ENCODE data around the gene GALT. TPM values are rescaled to one million over a fixed set of nuclear protein-coding genes. Genes with fewer than 3 reads are reported as not detected.
"Not testable (repeated sequence)": the region's sequence is repeated elsewhere in the genome, so short reads cannot be mapped to it uniquely, and the experiment has no call there.

Gene GALT
- total and polyA plus RNA-seq, 2 experiments from 2014 or later, result 121 to 148 TPM

DNA sequence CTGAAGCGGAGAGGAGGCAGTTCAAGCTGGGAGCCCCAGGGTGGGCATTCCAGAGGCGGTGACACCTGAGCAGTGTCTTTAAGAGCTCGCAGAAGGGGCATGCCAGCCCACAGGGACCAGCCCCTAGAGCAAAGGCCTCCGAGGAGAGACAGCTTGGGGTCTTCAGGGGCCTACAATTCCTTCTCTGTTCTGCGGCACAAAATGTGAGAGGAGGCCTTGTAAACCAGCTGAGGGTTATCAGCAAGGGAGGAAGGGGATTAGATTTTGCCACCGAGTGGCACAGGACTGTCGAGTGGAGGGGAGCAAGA lies 8.4 kb upstream of the GALT start:
- H3K4me3 ChIP-seq, result peak overlapping the region; percentile 43
- TF ChIP-seq, protein P1, sequence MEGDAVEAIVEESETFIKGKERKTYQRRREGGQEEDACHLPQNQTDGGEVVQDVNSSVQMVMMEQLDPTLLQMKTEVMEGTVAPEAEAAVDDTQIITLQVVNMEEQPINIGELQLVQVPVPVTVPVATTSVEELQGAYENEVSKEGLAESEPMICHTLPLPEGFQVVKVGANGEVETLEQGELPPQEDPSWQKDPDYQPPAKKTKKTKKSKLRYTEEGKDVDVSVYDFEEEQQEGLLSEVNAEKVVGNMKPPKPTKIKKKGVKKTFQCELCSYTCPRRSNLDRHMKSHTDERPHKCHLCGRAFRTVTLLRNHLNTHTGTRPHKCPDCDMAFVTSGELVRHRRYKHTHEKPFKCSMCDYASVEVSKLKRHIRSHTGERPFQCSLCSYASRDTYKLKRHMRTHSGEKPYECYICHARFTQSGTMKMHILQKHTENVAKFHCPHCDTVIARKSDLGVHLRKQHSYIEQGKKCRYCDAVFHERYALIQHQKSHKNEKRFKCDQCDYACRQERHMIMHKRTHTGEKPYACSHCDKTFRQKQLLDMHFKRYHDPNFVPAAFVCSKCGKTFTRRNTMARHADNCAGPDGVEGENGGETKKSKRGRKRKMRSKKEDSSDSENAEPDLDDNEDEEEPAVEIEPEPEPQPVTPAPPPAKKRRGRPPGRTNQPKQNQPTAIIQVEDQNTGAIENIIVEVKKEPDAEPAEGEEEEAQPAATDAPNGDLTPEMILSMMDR (IDR thresholded peaks at IDR 0.05; ENCODE audit: low read depth, low read length), result no peak
- peaks cover 3% of the 10 kb centered on the region for H3K36me3 ChIP-seq
- H3K27me3 ChIP-seq, result no peaks in the 10 kb centered on the region
- no peaks in the 10 kb centered on the region for H3K9me3 ChIP-seq (ENCODE audit: low read depth)
- H3K4me1 ChIP-seq (ENCODE audit: low read depth), result peaks cover 5% of the 10 kb centered on the region
- H3K27ac ChIP-seq, result no peak overlapping the region
- no peak for DNase-seq (ENCODE audit: low read depth in 1 of 2, low spot score in 1 of 2)

DNA sequence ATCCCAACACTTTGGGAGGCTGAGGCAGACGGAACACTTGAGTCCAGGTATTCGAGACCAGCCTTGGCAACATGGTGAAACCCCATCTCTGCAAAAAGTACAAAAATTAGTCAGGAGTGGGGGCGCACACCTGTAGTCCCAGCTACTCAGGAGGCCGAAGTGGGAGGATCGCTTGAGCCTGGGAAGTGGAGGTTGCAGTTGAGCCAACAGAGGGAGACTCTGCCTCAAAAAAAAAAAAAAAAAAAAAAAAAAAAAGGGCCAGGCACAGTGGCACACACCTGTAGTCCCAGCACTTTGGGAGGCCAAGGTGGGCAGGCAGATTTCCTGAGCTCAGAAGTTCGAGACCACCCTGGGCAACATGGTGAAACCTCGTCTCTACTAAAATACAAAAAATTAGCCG lies 7.2 kb upstream of the GALT start:
- not testable (repeated sequence) for H3K4me1 ChIP-seq (ENCODE audit: low read depth); H3K9me3 ChIP-seq (ENCODE audit: low read depth); H3K27me3 ChIP-seq; DNase-seq (ENCODE audit: low read depth in 1 of 2, low spot score in 1 of 2); H3K4me3 ChIP-seq; H3K36me3 ChIP-seq; H3K27ac ChIP-seq

DNA sequence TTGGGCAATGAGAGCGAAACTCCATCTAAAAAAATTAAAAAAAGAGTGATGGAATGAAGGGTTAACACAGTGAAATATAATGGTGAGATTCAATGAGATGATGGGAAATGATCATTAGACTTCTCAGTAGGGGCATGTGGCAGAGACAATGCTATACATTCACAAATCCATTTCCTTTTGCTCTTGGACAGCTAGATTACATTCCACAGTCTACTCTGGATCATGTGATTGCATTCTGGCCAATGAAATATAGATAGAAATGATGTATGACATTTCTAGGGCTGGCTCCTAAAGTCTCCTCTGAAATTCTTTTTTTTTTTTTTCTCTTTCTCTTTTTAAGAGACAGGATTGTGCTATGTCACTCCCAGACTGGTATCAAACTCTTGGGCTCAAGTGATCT lies 3.8 kb upstream of the GALT start:
- no peaks in the 10 kb centered on the region for H3K36me3 ChIP-seq
- no peak overlapping the region for H3K4me3 ChIP-seq
- peaks cover 14% of the 10 kb centered on the region for H3K4me1 ChIP-seq (ENCODE audit: low read depth)
- no peaks in the 10 kb centered on the region for H3K9me3 ChIP-seq (ENCODE audit: low read depth)
- DNase-seq (ENCODE audit: low read depth in 1 of 2, low spot score in 1 of 2), result peak in 1 of 2 donors; percentile 19
- TF ChIP-seq, protein P1 (IDR thresholded peaks at IDR 0.05; ENCODE audit: low read depth, low read length), result no peak
- no peak overlapping the region for H3K27ac ChIP-seq
- H3K27me3 ChIP-seq, result no peaks in the 10 kb centered on the region

DNA sequence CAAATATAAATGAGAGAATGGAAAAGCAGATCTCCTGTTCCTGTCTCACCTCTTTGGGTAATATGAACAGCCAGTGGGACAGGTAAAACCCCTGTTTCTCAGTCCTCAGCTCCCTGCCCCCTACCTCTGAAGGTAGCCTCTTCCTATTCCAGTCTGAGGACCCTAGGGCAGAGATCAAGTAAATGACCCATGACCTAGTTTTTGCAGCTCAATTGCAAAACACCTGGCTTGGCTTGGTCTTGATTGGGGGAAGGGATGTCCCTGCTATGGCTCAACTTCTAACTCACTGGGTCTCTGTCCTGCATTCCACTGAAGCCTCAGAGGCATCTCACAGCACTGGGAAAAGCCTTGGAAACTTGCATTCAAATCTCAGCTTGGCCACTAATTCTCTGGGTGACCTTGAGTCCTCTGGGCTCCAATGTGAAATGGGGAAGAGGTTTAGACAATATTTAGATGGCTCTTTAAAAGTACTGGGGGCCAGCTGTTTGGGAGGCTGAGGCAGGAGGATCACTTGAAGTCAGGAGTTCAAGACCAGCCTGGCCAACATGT lies 1.6 kb upstream of the GALT start:
- TF ChIP-seq, protein P1 (IDR thresholded peaks at IDR 0.05; ENCODE audit: low read depth, low read length), result no peak
- H3K9me3 ChIP-seq (ENCODE audit: low read depth), result no peaks in the 10 kb centered on the region
- DNase-seq (ENCODE audit: low read depth in 1 of 2, low spot score in 1 of 2), result peak in 1 of 2 donors; percentile 14
- no peaks in the 10 kb centered on the region for H3K27me3 ChIP-seq
- H3K36me3 ChIP-seq, result peaks cover 12% of the 10 kb centered on the region
- H3K27ac ChIP-seq, result no peak overlapping the region
- H3K4me3 ChIP-seq, result no peak overlapping the region
- H3K4me1 ChIP-seq (ENCODE audit: low read depth), result peaks cover 15% of the 10 kb centered on the region

DNA sequence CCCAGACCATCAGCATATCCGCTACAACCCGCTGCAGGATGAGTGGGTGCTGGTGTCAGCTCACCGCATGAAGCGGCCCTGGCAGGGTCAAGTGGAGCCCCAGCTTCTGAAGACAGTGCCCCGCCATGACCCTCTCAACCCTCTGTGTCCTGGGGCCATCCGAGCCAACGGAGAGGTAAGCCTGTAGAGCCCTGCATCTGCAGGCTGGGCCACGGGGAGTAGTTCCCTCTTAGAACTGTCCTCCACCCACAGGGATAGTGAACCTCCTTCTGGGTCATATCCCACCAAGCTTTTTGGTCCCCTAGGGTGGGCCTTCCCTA lies 569 bp downstream of the GALT start:
- DNase-seq (ENCODE audit: low read depth in 1 of 2, low spot score in 1 of 2), result no peak
- H3K27me3 ChIP-seq, result no peaks in the 10 kb centered on the region
- peak overlapping the region; percentile 95 for H3K27ac ChIP-seq
- peaks cover 18% of the 10 kb centered on the region for H3K36me3 ChIP-seq
- no peaks in the 10 kb centered on the region for H3K9me3 ChIP-seq (ENCODE audit: low read depth)
- TF ChIP-seq, protein P1 (IDR thresholded peaks at IDR 0.05; ENCODE audit: low read depth, low read length), result no peak
- H3K4me3 ChIP-seq, result peak overlapping the region; percentile 61
- peaks cover 21% of the 10 kb centered on the region for H3K4me1 ChIP-seq (ENCODE audit: low read depth)

DNA sequence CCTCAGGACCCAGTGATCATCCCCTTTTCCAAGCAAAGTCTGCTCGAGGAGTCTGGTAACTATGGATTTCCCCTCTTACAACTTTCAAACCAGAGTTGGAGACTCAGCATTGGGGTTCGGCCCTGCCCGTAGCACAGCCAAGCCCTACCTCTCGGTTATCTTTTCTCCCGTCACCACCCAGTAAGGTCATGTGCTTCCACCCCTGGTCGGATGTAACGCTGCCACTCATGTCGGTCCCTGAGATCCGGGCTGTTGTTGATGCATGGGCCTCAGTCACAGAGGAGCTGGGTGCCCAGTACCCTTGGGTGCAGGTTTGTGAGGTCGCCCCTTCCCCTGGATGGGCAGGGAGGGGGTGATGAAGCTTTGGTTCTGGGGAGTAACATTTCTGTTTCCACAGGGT lies 1.2 kb downstream of the GALT start:
- Histone ChIP-seq H3K4me1 (ENCODE audit: low read depth) (peaks cover 25% of the 10 kb centered on the region), H3K27ac (peak overlapping the region; percentile 95), H3K9me3 (ENCODE audit: low read depth) (no peaks in the 10 kb centered on the region), H3K27me3 (no peaks in the 10 kb centered on the region), H3K4me3 (peak overlapping the region; percentile 61), H3K36me3 (peaks cover 18% of the 10 kb centered on the region)
- TF ChIP-seq, protein P1 (IDR thresholded peaks at IDR 0.05; ENCODE audit: low read depth, low read length), result no peak
- DNase-seq (ENCODE audit: low read depth in 1 of 2, low spot score in 1 of 2), result no peak

All from cardiac muscle cell (in vitro differentiated cells and primary cell).